GM18519 (cell line): ENCODE data around the gene LARP4B.

ENCODE experiments used
- ATAC-seq: cut with Tn5 transposase; IDR thresholded peaks from one replicate; pipeline ENCODE4 v1.9.1; 2021; ENCODE audit warnings: mild to moderate bottlenecking, moderate library complexity; ENCODE audit not compliant: unreplicated experiment, low FRiP score

The LARP4B gene

DNA sequence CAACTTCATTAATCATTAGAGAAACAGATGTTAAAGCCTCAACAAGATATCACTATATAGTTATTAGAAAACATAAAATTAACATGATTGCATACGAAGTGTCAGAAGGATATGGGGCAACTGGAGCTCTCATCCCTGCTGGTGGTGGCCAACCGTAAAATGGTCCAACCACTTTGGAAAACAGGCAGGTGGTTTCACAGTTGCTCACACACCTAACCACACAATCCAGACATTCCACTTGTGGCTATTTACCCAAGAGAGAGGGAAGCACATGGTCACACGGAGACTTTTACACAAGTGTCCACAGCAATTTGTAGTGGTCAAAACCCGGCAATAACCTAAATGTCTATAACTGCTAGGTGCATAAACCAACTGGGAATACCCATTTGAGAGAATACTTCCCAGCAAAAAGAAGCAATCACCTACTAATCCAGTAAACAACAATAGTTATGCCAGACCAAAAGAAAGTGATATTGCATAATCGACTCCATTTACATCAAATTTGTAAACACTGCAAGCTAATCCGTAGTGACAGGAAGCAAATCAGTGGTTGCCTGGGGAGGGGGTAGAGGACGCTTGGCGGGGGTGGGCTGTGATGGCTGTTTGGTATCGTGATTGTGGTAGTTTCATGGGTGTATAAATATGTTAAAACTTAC is 91.8 kb downstream of the LARP4B start:
- ATAC-seq = no peak

DNA sequence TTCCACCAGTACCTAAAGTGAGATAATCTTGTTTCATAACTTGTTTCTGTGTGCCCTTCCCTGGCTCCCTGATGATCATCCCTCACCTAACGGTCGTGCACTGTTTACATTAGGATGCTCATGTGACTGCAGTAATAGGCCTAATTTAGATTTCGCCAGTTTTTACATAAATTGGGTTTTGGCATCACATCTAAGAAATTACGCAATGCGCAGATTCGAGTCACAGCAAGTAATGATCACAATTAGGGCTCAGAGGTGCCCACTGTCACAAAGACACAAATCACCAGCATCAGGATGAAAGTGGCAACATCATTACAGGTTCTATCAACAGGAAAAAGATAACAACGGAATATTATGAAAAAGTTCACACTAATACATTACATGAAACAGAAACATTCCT is 94.7 kb downstream of the LARP4B start:
- no peak for ATAC-seq

DNA sequence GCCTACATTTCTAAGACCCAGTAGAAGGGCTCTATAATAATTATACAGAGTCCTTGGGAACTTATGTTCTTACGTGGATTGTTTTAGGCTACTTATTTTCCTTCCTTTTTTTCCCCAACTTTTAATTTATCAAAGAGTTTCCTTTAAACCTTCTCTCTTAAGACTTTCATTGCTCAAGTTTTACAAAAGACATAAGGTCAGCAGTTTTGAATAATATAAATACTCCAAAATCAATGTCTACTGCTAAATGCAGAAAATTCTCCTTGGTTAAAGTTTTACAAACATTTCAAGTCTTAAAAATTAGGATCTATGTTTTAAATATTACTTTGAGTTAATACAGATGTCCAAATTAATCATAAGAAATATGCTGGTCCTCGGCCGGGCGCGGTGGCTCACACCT is 97.0 kb downstream of the LARP4B start:
- ATAC-seq = no peak

DNA sequence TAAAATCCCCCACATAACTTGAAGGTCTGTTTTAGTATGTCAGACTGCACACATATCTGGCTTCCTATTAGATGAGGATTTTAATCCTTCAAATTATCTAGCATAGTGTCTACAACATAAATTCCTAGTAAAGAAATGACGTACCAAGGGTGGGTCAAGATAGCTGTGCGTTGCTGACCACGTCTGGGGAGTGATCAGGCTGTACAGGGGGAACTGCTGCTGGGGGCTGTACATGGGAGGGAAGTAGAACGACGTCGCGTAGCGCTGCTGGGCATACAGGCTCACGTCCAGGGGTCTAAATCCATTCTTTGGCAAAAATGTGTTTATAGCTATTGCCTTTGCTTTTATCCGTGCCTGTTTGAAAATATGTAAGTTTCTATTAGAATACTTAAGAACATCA is 102.3 kb downstream of the LARP4B start:
- ATAC-seq = no peak

DNA sequence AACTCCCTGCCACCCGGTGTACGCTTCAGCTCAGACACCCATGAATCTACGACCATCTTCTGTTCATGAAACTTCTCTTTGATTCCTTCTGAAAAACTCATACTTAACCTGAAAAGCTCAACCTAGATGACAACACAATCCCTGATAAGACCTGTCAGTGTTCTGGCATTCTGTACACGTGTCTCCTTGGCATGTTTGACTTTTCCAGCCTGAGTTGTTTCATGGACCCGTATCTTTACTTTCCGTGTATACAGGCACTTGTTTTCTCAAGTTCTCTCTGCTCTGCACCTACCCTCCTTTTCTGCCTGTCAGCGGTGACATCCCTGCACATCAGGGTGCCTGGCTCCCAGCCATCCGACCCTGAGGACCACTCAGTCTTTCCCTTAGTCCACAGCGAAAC is 103.3 kb downstream of the LARP4B start:
- ATAC-seq = no peak

DNA sequence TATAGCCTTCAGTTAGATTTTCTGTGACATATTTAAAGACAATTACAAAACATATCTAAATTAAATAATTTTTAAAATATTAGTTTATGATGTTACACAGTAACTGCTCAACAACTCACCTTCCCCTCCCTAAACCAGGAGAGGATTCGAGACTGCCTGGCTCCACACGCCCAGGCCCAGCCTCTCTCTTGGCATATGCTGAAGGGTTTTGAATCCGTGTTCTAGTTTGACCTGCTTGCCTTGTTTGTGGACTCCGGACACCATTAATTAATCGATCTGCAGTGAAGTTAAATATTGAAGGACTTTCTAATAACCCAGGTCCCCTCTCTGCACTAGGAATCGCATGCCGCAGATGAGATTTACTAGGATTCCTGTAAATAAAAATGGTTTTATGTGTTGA is 106.6 kb downstream of the LARP4B start:
- ATAC-seq = no peak

DNA sequence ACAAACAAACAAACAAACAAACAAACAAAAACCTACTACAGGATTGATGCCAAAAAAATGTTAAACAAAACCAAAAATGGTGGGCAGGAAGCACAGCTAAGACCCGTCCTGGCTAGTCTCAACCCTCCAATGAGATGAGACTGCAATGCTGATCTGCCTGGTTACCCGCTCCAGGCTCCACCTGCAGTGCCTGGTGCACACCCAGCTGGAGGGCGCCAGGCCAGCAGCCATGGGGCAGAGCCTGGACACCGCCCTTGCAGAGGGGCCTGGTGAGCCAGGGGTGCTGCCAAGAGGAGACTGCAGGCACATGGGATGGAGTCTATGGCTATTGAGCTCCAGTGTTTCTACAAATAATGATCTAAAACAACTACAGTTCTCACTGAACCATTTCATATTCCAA is 107.0 kb downstream of the LARP4B start:
- no peak for ATAC-seq

DNA sequence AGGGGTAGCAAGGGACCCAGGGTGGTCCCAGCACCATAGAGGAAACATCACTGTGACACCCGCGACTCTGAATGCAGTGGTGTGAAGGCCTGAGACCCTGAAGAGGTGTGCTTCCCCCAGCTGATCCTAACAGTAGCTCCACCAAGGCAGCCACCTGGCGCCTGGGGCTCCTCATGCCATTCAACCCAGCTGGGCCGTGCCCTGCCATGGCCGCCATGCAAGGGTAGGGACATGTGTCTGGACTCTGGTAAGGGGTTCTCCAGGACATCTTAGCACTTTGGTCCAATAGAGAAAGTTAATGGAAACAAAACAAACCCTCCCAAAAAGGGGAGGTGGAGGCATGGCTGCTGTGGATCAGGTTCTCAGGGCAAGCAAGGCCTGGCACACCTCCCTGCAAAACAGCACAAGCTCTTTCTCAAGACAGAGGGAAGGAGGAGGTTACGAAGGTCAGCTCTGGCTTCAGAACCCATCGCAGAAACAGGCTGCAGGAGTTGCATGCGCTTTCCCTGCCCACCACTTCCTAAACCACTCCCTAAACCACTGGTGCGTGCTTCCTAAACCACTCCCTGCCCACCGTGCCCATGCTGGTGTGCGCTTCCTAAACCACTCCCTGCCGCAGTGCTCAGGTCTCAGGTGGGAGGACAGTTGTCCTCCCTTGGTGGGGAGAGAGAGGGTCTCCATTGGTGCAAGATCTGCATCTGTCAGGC is 108.7 kb downstream of the LARP4B start:
- ATAC-seq = no peak

DNA sequence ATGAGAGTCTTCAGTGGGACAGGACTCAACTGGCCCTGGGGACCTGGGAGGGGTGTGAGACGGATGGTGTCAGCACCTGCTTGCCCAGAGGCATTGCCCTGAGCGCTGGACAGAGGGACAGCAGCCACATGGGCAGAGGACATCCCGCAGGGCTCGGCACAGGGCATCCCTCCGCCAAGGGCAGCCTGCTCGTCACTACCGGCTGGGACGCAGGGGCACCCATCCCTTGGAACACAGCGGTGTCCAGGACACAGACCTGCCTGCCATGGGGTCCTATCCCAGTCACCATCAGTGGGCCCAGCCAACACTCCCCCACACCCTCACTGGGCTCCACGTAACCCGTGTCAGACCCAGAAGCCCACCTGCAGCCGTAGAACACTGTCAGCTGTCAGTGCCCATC is 109.3 kb downstream of the LARP4B start:
- ATAC-seq = no peak

DNA sequence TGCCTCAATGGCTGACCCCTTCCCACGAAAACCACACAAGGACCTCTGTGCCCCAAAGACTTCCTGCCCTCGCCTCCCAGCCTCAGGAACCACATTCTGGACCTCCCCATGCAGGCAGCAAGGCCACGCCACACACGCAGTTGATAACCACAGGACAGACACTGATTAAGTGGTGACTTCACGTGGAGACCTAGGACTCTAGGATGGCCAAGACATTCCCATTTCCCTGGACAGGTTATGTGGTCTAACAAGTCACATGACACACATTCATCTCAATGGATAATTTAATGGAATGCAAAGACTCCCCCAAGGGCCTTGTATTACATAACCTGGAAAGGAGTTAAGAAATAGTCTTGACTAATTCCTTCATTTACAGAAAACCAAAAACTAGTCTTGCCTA is 110.2 kb downstream of the LARP4B start:
- no peak for ATAC-seq

DNA sequence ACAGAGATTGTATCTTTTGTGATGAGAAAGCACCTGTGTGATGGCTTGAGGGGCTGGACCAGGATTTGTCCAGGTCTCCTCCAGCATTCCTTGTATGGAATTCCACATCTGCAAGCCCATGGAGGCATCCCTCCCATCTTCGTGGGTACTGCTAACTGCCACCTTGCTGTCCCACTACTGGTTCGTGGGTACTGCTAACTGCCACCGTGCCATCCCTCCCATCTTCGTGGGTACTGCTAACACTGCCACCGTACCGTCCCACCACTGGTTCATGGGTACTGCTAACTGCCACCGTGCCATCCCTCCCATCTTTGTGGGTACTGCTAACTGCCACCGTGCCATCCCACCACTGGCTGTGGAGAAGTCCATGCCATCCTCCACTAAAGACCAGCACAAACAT is 111.7 kb downstream of the LARP4B start:
- no peak for ATAC-seq

DNA sequence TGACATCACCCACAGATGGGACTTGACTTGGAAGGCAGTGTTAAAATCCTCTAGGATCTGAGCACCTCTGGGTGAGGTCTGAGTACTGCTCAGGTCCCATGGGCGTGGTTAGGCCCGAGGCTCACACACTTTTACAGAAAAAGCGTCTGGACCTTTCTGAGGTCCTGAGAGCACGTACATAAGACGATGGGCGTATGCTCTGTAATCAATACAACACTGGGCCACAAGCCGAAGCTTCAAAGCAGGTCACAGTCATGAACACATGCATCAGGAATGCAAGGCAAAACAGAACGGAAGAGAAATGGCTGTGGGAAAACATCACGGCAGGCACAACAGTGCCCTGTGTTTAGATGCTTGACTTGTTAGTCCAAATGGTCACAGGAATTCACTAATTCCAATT is 112.2 kb downstream of the LARP4B start:
- ATAC-seq = no peak

DNA sequence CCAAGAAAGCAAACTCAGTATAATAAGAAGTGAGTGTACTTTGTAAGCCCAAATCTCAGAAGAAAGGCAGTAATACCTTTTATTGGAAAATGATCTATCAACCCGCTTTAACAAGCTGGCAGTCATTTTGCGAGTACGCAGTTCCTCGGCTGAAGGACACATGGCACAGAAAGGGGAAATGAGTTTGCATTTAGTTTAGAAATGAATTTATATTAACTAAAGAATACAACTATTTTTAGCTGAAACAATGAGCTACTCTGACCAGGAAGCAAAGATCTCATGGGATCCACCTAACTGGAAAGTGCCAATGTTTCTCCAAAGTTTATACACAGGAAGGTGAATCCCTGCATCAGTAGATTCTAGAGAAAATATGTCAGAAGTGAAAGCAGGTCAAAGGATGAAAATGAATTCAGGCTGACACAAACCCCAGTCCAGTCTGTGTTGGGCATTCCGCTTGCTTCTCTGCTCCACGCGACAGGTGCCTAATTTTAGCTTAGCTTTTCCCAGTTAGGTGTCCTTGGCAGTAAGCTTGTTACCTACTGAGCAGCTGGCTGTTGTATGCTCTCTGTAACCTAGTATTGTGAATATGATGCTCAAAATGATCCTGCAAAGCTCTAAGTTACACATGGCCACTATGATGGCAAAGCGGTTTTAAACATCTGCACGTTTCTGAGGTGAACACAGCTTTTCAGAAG is 112.8 kb downstream of the LARP4B start:
- no peak for ATAC-seq

DNA sequence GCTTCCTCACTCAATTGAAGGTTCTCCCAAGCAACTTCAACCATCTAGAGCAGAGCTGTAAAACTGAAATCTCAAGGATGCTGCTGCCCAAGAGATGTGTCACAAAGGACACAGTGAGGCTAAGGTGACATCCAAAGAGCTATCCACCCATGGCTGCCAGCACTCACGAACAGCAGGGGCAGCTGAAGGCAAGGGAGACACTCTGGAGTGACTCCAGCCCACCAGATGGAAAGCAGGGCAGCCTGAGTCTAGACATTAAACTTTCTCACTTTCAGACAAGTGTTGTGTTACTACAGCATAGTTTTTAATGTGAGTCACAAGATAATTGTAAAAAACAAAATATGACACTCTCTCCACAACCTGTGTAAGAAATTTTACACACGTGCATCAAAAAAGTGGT is 113.5 kb downstream of the LARP4B start:
- ATAC-seq = no peak

DNA sequence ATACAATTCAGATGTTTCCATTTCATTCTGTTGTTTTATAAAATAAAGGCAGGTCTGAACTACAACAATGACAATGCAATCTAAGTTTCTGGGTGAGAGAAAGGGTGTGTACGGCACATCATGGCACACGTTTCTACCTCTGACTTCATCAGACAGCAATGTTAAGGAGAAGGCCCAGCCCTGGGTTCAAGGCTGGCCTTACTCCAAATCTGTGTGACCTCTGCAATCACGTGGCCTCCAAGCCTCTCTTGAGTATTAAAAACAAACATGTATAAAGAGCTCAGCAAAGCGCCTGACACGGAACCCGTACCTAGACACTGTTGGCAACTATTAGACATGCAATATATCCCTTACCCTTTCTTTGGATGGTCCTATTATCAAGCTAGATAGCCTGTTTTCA is 114.1 kb downstream of the LARP4B start:
- ATAC-seq = no peak

DNA sequence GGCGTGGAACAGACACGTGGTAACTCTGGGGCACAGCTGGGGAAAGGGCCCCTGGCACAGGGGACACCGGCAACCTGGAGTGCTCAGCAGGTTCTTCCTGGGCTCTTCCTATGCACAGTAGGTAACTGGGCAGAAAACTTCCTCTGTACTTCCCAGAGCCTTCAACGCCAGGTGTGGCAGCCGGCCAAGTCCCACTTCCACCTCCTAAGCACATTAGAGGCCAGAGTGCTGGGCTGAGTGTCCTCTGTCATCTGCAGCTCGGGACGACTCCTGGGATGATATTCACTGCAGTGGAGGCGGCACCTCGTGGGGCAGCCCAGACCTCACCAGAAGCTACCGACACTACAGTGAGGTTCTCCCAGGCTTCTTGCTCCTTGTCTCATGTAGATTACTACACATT is 114.5 kb downstream of the LARP4B start:
- no peak for ATAC-seq

DNA sequence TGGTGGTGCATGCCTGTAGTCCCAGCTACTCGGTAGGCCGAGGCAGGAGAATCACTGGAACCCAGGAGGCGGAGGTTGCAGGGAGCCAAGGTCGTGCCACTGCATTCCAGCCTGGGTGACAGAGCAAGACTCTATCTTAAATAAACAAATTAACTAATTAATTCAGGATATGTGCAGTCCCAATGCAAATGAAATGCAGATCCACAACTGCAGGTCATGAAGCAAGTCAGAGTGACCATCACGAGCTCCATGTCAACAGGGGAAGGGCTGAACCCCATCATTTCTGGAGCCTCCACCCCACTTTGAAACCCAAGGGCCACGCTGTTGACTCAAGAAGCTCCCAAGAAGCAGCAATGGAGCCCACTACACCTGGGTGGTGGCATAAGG is 115.4 kb downstream of the LARP4B start:
- ATAC-seq = no peak

DNA sequence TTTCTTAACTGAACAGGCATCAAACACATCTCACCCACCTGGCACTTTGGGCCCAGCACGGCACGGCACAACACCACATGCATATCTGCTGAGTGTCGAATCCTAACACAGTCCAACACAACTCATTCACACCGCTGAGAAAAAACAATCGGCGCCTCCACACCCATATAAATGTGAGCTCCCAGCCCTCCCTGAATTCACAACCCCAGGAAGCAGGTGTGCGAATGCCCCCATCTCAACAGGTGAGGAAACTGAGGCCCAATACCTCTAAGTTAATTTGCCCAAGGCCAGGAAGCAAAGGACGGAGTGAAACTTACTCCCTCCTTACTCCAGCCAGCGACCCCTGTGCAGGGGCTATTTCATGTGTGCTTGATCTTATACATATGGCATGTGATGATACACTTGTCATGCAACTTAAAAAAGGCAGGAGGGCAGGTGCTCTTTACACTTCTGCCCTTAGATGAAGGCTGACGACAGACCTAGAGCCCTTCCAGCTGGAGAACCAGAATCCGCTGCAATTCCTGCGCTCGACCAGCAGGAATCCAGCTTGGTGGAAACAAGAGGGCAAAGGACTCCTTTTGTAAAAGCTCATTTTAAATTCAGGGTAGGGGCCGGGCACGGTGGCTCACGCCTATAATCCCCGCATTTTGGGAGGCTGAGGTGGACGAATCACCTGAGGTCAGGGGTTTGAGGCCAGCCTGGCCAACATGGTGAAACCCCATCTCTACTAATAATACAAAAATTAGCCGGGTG is 116.0 kb downstream of the LARP4B start:
- no peak for ATAC-seq

DNA sequence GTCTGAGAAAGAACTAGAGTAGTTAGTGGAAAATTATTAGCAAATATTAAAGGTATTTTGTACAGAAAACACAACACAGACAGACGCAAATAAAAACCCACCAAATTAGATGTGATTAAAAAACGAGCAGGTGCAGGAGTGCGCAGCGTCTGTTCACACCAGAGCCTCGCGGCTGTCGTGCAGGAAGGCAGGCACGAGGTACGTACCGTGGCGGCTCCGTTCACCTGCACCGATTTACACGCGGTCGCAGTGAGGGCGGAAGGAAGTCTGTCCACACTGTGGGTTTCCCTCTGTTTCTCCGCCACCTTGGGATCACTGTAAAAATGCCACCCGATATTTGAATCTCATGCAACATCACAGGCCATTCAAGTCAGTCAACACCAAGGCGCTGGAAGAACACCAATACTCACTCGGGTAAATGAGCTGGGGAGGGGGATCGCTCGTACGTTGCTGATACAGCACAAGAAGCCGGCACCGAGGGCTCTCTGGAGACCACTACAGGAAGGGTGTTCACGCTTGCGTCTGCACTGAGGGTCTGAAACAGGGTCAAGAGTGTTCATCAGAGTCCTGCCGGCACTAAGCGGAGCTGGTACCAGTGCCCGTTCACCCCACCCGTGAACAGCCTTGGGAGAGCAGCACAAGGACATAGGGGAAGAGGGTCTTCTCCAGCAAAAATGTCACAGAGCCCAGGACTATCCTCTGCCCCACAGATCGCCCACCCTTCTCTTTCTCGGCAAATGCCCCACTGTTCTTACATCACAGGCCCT is 116.8 kb downstream of the LARP4B start:
- ATAC-seq = no peak

DNA sequence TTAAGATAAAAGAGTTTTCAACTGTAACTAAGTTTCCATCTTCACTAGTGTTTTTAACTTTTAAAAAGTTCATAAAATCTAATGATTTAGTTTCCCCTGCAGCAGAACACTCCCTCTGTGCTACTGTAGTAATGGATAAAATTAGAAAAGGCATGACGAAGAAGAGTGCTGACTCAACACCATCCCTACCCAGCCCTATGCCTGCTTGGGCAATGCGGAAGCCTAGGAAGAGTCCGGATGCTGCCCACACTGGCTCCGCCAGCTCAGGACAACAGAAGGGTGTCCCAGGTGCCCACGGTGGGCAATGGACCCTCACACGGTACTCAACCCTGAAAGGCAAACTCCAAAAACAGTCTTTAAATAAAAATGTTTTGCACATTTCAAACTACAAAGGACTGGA is 118.2 kb downstream of the LARP4B start:
- no peak for ATAC-seq

DNA sequence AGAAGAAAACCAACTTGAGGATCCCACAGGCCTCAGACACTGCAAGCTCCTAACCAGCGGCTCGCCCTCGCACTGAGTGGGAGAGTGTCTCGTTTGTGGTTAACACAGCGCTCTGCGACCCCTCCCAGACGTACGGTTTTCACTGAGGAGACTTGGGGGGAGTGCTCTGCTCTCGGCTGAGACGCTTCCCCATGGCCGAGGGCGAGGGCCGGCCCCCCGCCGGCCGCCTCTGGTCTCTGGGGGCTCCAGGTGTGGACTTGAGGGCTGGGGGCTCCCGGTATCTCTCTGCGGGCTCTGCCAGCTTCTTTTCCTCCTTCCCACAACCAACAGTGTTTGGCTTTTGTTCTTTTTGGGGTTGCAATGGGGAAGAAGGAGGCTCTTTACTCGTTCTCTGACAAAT is 118.7 kb downstream of the LARP4B start:
- ATAC-seq = no peak
